HEK293 (cell line): ENCODE results near the gene CHD5.

ENCODE experiments used
- CTCF ChIA-PET: fragments of 350-600 bp; formaldehyde crosslinking; extraction: SDS; loops from one replicate; lab custom pipeline; 2021; ENCODE audit warnings: antibody characterized with exemption; lab: Yijun Ruan, JAX
- POLR2A ChIA-PET: fragments of 300-600 bp; formaldehyde crosslinking; extraction: SDS; loops from one replicate; lab custom pipeline; 2020; ENCODE audit warnings: antibody characterized with exemption, inconsistent platforms; lab: Yijun Ruan, JAX
- H3K27ac ChIP-seq: fragments of 200-500 bp; sonication (Bioruptor generic); 2 replicates; pipeline ENCODE4 v1.5.1; 2014; ENCODE audit warnings: low read depth, low read length, control low read depth, inconsistent platforms; ENCODE audit errors: extremely low read depth
- H3K36me3 ChIP-seq, 2 experiments: fragments of 200-500 bp in 1 of 2; sonication (Bioruptor generic) in 1 of 2; 1 replicate in 1 of 2; 2 replicates in 1 of 2; pipeline ENCODE4 v1.5.1; 2014 to 2017; ENCODE audit warnings: inconsistent platforms in 2 of 2, low read length in 2 of 2; ENCODE audit not compliant: control insufficient read depth in 2 of 2, insufficient read depth in 1 of 2
- H3K4me1 ChIP-seq: fragments of 200-500 bp; sonication (Bioruptor generic); 2 replicates; pipeline ENCODE4 v1.5.1; 2014; ENCODE audit warnings: mild to moderate bottlenecking, low read length, inconsistent platforms; ENCODE audit not compliant: control insufficient read depth, insufficient read depth
- H3K4me3 ChIP-seq: 2 replicates; pipeline ENCODE4 v1.5.1; 2011; ENCODE audit warnings: low read depth, mild to moderate bottlenecking, control low read depth, low read length, moderate library complexity
- H3K9me3 ChIP-seq: fragments of 200-500 bp; sonication (Bioruptor generic); 2 replicates; pipeline ENCODE4 v1.5.1; 2014; ENCODE audit warnings: low read depth, low read length, inconsistent platforms; ENCODE audit not compliant: control insufficient read depth, insufficient read depth
- FEZF1 ChIP-seq: fragments of 450-650 bp; formaldehyde crosslinking; IDR thresholded peaks from 2 replicates; pipeline ENCODE4 v1.5.1; 2016; ENCODE audit warnings: missing biosample characterization, missing genetic modification characterization
- GLI2 ChIP-seq: fragments of 450-650 bp; formaldehyde crosslinking; IDR thresholded peaks from 2 replicates; pipeline ENCODE4; 2017; ENCODE audit warnings: missing biosample characterization, missing genetic modification characterization, low read depth, borderline replicate concordance
- HIC1 ChIP-seq: fragments of 450-650 bp; formaldehyde crosslinking; IDR thresholded peaks from 2 replicates; pipeline ENCODE4 v1.5.1; 2016; ENCODE audit warnings: missing biosample characterization, missing genetic modification characterization
- KLF17 ChIP-seq: fragments of 450-650 bp; formaldehyde crosslinking; IDR thresholded peaks from 2 replicates; pipeline ENCODE4 v1.5.1; 2016; ENCODE audit warnings: missing biosample characterization, missing genetic modification characterization
- KLF9 ChIP-seq: fragments of 450-650 bp; formaldehyde crosslinking; IDR thresholded peaks from 2 replicates; pipeline ENCODE4 v1.5.1; 2016; ENCODE audit warnings: missing biosample characterization, missing genetic modification characterization, low read depth
- MEIS1 ChIP-seq: sonication (generic); formaldehyde crosslinking; IDR thresholded peaks from 2 replicates; pipeline ENCODE4 v1.8.1; 2022; ENCODE audit warnings: missing genetic modification reagents, mild to moderate bottlenecking, borderline replicate concordance
- SALL2 ChIP-seq: fragments of 450-650 bp; formaldehyde crosslinking; IDR thresholded peaks from 2 replicates; pipeline ENCODE4 v1.5.0; 2017; ENCODE audit warnings: missing biosample characterization, mild to moderate bottlenecking, missing genetic modification characterization, borderline replicate concordance
- SCRT1 ChIP-seq: fragments of 450-650 bp; formaldehyde crosslinking; IDR thresholded peaks from 2 replicates; pipeline ENCODE4 v1.5.1; 2016; ENCODE audit warnings: missing biosample characterization, missing genetic modification characterization, borderline replicate concordance
- TCF7L2 ChIP-seq: IDR thresholded peaks from 2 replicates; pipeline ENCODE4 v1.6.1; 2011; ENCODE audit warnings: low read depth, mild to moderate bottlenecking, inconsistent platforms, low read length, moderate library complexity, borderline replicate concordance
- TRIM28 ChIP-seq: IDR thresholded peaks from 2 replicates; pipeline ENCODE4 v1.6.1; 2011; ENCODE audit warnings: low read length, control low read depth, borderline replicate concordance
- ZBTB11 ChIP-seq: fragments of 450-650 bp; formaldehyde crosslinking; conservative IDR thresholded peaks from 2 replicates; pipeline ENCODE4 v1.5.1; 2016; ENCODE audit warnings: low read depth, missing biosample characterization, missing genetic modification characterization
- ZBTB7A ChIP-seq: fragments of 450-650 bp; formaldehyde crosslinking; IDR thresholded peaks from 2 replicates; pipeline ENCODE4 v1.5.1; 2016; ENCODE audit warnings: low read depth, missing biosample characterization, missing genetic modification characterization
- ZFHX2 ChIP-seq: fragments of 450-650 bp; formaldehyde crosslinking; conservative IDR thresholded peaks from 2 replicates; pipeline ENCODE4 v1.5.1; 2016; ENCODE audit warnings: missing biosample characterization, missing genetic modification characterization
- ZNF169 ChIP-seq: fragments of 450-650 bp; formaldehyde crosslinking; IDR thresholded peaks from 2 replicates; pipeline ENCODE4 v1.5.1; 2016; ENCODE audit warnings: missing biosample characterization, missing genetic modification characterization
- ZNF211 ChIP-seq: fragments of 450-650 bp; formaldehyde crosslinking; IDR thresholded peaks from 2 replicates; pipeline ENCODE4 v1.5.1; 2016; ENCODE audit warnings: low read depth, missing biosample characterization, missing genetic modification characterization
- ZNF341 ChIP-seq: fragments of 450-650 bp; formaldehyde crosslinking; IDR thresholded peaks from 2 replicates; pipeline ENCODE4; 2016; ENCODE audit warnings: low read depth, missing biosample characterization, missing genetic modification characterization
- ZNF416 ChIP-seq: fragments of 450-650 bp; formaldehyde crosslinking; IDR thresholded peaks from 2 replicates; pipeline ENCODE4 v1.5.1; 2016; ENCODE audit warnings: missing biosample characterization, missing genetic modification characterization
- ZNF426 ChIP-seq: fragments of 450-650 bp; formaldehyde crosslinking; IDR thresholded peaks from 2 replicates; pipeline ENCODE4 v1.5.1; 2017; ENCODE audit warnings: missing biosample characterization, missing genetic modification characterization, mild to moderate bottlenecking, inconsistent platforms, moderate library complexity
- ZNF560 ChIP-seq: fragments of 450-650 bp; formaldehyde crosslinking; IDR thresholded peaks from 2 replicates; pipeline ENCODE4 v1.5.1; 2017; ENCODE audit warnings: missing biosample characterization, missing genetic modification characterization, borderline replicate concordance
- ZNF596 ChIP-seq: fragments of 450-650 bp; IDR thresholded peaks from 2 replicates; pipeline ENCODE4 v1.5.0; 2018; ENCODE audit warnings: missing biosample characterization, mild to moderate bottlenecking, missing genetic modification characterization, moderate library complexity
- ZNF658 ChIP-seq: fragments of 450-650 bp; formaldehyde crosslinking; IDR thresholded peaks from 2 replicates; pipeline ENCODE4; 2016; ENCODE audit warnings: missing biosample characterization, missing genetic modification characterization
- ZNF692 ChIP-seq: fragments of 450-650 bp; formaldehyde crosslinking; IDR thresholded peaks from 2 replicates; pipeline ENCODE4 v1.5.1; 2016; ENCODE audit warnings: missing biosample characterization, missing genetic modification characterization
- ZNF704 ChIP-seq: fragments of 450-650 bp; formaldehyde crosslinking; IDR thresholded peaks from 2 replicates; pipeline ENCODE4 v1.5.1; 2016; ENCODE audit warnings: missing biosample characterization, missing genetic modification characterization
- ZNF768 ChIP-seq: fragments of 450-650 bp; formaldehyde crosslinking; IDR thresholded peaks from 2 replicates; pipeline ENCODE4 v1.5.1; 2018; ENCODE audit warnings: missing biosample characterization, mild to moderate bottlenecking, missing genetic modification characterization

CHD5 gene

GRCh38 chr1:6097824-6098223, 82.3 kb downstream of the CHD5 start:
- H3K9me3 ChIP-seq = no peaks in the 10 kb centered on the region
- H3K36me3 ChIP-seq = no peaks in the 10 kb centered on the region
- H3K4me1 ChIP-seq = no peaks in the 10 kb centered on the region
- H3K4me3 ChIP-seq = no peak overlapping the region
- ChIA-PET POLR2A (no interaction called here), CTCF (interaction anchor here (0.9 kb wide), 1 partner anchor 14 kb away, joined by 3 read pairs; no protein-coding TSS in a partner anchor)
- H3K27ac ChIP-seq = no peak overlapping the region
- TF ChIP-seq ZNF560 = no peak
- no peak for TF ChIP-seq ZNF596 (tag by site-specific recombination)
- no peak for TF ChIP-seq ZNF211 (tag by site-specific recombination)
- TF ChIP-seq TCF7L2 = no peak
- no peak for TF ChIP-seq ZNF416 (tag by site-specific recombination)
- TF ChIP-seq MEIS1 (CRISPR knock-in tag) = no peak
- TF ChIP-seq ZNF704 = no peak
- TF ChIP-seq ZNF169 (tag by site-specific recombination) = no peak

GRCh38 chr1:6097117-6097595, 83.0 kb downstream of the CHD5 start:
- ChIA-PET CTCF (interaction anchor here (0.9 kb wide), 1 partner anchor 14 kb away, joined by 3 read pairs; no protein-coding TSS in a partner anchor), POLR2A (no interaction called here)
- Histone ChIP-seq H3K27ac (no peak overlapping the region), H3K4me1 (no peaks in the 10 kb centered on the region), H3K4me3 (no peak overlapping the region), H3K9me3 (no peaks in the 10 kb centered on the region), H3K36me3 (no peaks in the 10 kb centered on the region)
- TF ChIP-seq ZNF426 (tag by site-specific recombination) (no peak), ZFHX2 (tag by site-specific recombination) (no peak), ZNF658 (tag by site-specific recombination) (no peak), ZNF692 (no peak), ZNF768 (tag by site-specific recombination) (no peak), FEZF1 (tag by site-specific recombination) (no peak), SCRT1 (tag by site-specific recombination) (no peak), ZBTB11 (tag by site-specific recombination) (no peak), KLF9 (no peak), GLI2 (tag by site-specific recombination) (no peak), SALL2 (tag by site-specific recombination) (no peak), ZNF341 (no peak), KLF17 (tag by site-specific recombination) (no peak), ZBTB7A (tag by site-specific recombination) (no peak), HIC1 (tag by site-specific recombination) (no peak), TRIM28 (no peak), ZNF704 (no peak)
